Smooth muscle cell (in vitro differentiated cells): ENCODE data around the gene SYT2. TPM values are rescaled to one million over a fixed set of nuclear protein-coding genes. Genes with fewer than 3 reads are reported as not detected.

Experiments
- DNase-seq: peaks from one replicate; lab custom pipeline; 2025; ENCODE audit not compliant: unreplicated experiment; lab: John Stamatoyannopoulos, UW
- H2AFZ ChIP-seq: fragments of 200-600 bp; sonication (generic); 2 replicates; pipeline ENCODE4 v1.6.0; 2016; ENCODE audit warnings: antibody characterized with exemption, low read depth, mild to moderate bottlenecking
- H3F3A ChIP-seq: fragments of 200-600 bp; sonication (generic); 2 replicates; pipeline ENCODE4 v1.6.0; 2017; ENCODE audit warnings: antibody characterized with exemption, low read depth
- H3K27ac ChIP-seq: fragments of 200-600 bp; sonication (generic); 2 replicates; pipeline ENCODE4 v1.5.1; 2016; ENCODE audit warnings: low read depth, mild to moderate bottlenecking
- H3K27me3 ChIP-seq: fragments of 200-600 bp; sonication (generic); 2 replicates; pipeline ENCODE4 v1.6.1; 2016; ENCODE audit warnings: low read depth, mild to moderate bottlenecking
- H3K36me3 ChIP-seq: fragments of 200-600 bp; sonication (generic); 2 replicates; pipeline ENCODE4 v1.5.1; 2016; ENCODE audit warnings: low read depth
- H3K4me1 ChIP-seq: fragments of 200-600 bp; sonication (generic); 2 replicates; pipeline ENCODE4 v1.5.1; 2016; ENCODE audit warnings: low read depth
- H3K4me2 ChIP-seq: fragments of 200-600 bp; sonication (generic); 2 replicates; pipeline ENCODE4 v1.6.0; 2016; ENCODE audit warnings: mild to moderate bottlenecking
- H3K4me3 ChIP-seq: fragments of 200-600 bp; sonication (generic); 2 replicates; pipeline ENCODE4 v1.5.1; 2016; ENCODE audit warnings: mild to moderate bottlenecking
- H3K79me2 ChIP-seq: fragments of 200-600 bp; sonication (generic); 2 replicates; pipeline ENCODE4 v1.6.0; 2016; ENCODE audit warnings: low read depth, mild to moderate bottlenecking
- H3K9ac ChIP-seq: fragments of 200-600 bp; sonication (generic); 2 replicates; pipeline ENCODE4 v1.6.0; 2016; ENCODE audit warnings: low read depth
- H3K9me3 ChIP-seq: fragments of 200-600 bp; sonication (generic); replicated peaks from 2 replicates; pipeline ENCODE4 v1.5.1; 2016; ENCODE audit warnings: low read depth
- H4K20me1 ChIP-seq: fragments of 200-600 bp; sonication (generic); 2 replicates; pipeline ENCODE4 v1.6.0; 2016; ENCODE audit warnings: low read depth
- CTCF ChIP-seq: fragments of 200-600 bp; sonication (generic); IDR thresholded peaks from 2 replicates; pipeline ENCODE4 v1.5.1; 2017; ENCODE audit warnings: borderline replicate concordance, mild to moderate bottlenecking, antibody characterized with exemption; ENCODE audit not compliant: insufficient read depth, poor library complexity, severe bottlenecking
- WGBS: methylation state at CpG from one replicate; pipeline ENCODE4 v1.1.7; 2016; ENCODE audit warnings: low lambda C conversion rate; 5-methylcytosine and 5-hydroxymethylcytosine counted together
- polyA plus RNA-seq: library from polyadenylated mRNA; unstranded; fragments of >200 nt; fragmentation: Nextera tagmentation; extraction: Ambion mirVana; gene quantifications from 2 replicates; pipeline ENCODE4 v1.2.1, GENCODE V29; 2016
- total RNA-seq: library from RNA; depleted of rRNA; stranded (reverse); fragments of >200 nt; gene quantifications from 2 replicates; pipeline ENCODE4 v1.2.3, GENCODE V29; 2014

The SYT2 gene
- total and polyA plus RNA-seq, 2 experiments from 2014 or later, result not detected

GRCh38 chr1:202596638-202597037 lies 113.6 kb downstream of the SYT2 start:
- 92% methylated on average over 13 of the region's 13 CpGs for WGBS
- no peak for DNase-seq
- Histone ChIP-seq H4K20me1 (no peaks in the 10 kb centered on the region), H3K27me3 (no peaks in the 10 kb centered on the region), H3K36me3 (no peaks in the 10 kb centered on the region), H3K27ac (no peak overlapping the region), H2AFZ (no peak overlapping the region), H3F3A (no peaks in the 10 kb centered on the region), H3K9ac (no peak overlapping the region), H3K9me3 (no peaks in the 10 kb centered on the region), H3K4me2 (no peak overlapping the region), H3K4me3 (no peak overlapping the region), H3K79me2 (no peaks in the 10 kb centered on the region), H3K4me1 (no peaks in the 10 kb centered on the region)
- no peak for TF ChIP-seq CTCF

- H3K4me1 ChIP-seq, result peaks cover 8% of the 10 kb centered on the region
- no peak for TF ChIP-seq CTCF
- no peak overlapping the region for H3K4me3 ChIP-seq
- H3F3A ChIP-seq, result peaks cover under 1% of the 10 kb centered on the region
- 91% methylated on average over 4 of the region's 4 CpGs for WGBS
- H3K9ac ChIP-seq, result no peak overlapping the region
- H3K79me2 ChIP-seq, result no peaks in the 10 kb centered on the region
- H2AFZ ChIP-seq, result no peak overlapping the region
- H3K36me3 ChIP-seq, result no peaks in the 10 kb centered on the region
- no peaks in the 10 kb centered on the region for H3K9me3 ChIP-seq
- H4K20me1 ChIP-seq, result no peaks in the 10 kb centered on the region
- no peak for DNase-seq
- no peak overlapping the region for H3K27ac ChIP-seq
- no peak overlapping the region for H3K4me2 ChIP-seq
- no peaks in the 10 kb centered on the region for H3K27me3 ChIP-seq
Observed at GRCh38 chr1:202593845-202594244, 116.4 kb downstream of the SYT2 start.

- no peaks in the 10 kb centered on the region for H4K20me1 ChIP-seq
- H3K4me1 ChIP-seq, result peaks cover 13% of the 10 kb centered on the region
- H3K4me2 ChIP-seq, result no peak overlapping the region
- H3K79me2 ChIP-seq, result no peaks in the 10 kb centered on the region
- no peaks in the 10 kb centered on the region for H3K36me3 ChIP-seq
- no peak overlapping the region for H3K4me3 ChIP-seq
- TF ChIP-seq CTCF, result no peak
- DNase-seq, result no peak
- H2AFZ ChIP-seq, result no peak overlapping the region
- WGBS, result 90% methylated on average over 7 of the region's 7 CpGs
- no peak overlapping the region for H3K27ac ChIP-seq
- peaks cover 13% of the 10 kb centered on the region for H3F3A ChIP-seq
- H3K9me3 ChIP-seq, result no peaks in the 10 kb centered on the region
- no peaks in the 10 kb centered on the region for H3K27me3 ChIP-seq
- H3K9ac ChIP-seq, result no peak overlapping the region
Observed at GRCh38 chr1:202592146-202592545, 118.1 kb downstream of the SYT2 start.

GRCh38 chr1:202591515-202591914 lies 118.7 kb downstream of the SYT2 start:
- Histone ChIP-seq H3K4me2 (no peak overlapping the region), H3K4me1 (peaks cover 20% of the 10 kb centered on the region), H3F3A (peaks cover 13% of the 10 kb centered on the region), H2AFZ (no peak overlapping the region), H3K9me3 (no peaks in the 10 kb centered on the region), H3K4me3 (no peak overlapping the region), H3K36me3 (no peaks in the 10 kb centered on the region), H3K27me3 (no peaks in the 10 kb centered on the region), H3K9ac (no peak overlapping the region), H3K79me2 (no peaks in the 10 kb centered on the region), H3K27ac (no peak overlapping the region), H4K20me1 (no peaks in the 10 kb centered on the region)
- 90% methylated on average over 7 of the region's 7 CpGs for WGBS
- no peak for DNase-seq
- TF ChIP-seq CTCF, result no peak
